Upper lobe of right lung (tissue), 1 donor: ENCODE data around the gene RETN. TPM values are rescaled to one million over a fixed set of nuclear protein-coding genes. Genes with fewer than 3 reads are reported as not detected.

Source experiments
- ATAC-seq: fragments of 200-7000 bp; cut with Tn5 transposase; one replicate; pipeline ENCODE4 v1.9.1; 2020; ENCODE audit warnings: mild to moderate bottlenecking, moderate library complexity
- DNase-seq: peaks from one replicate; pipeline ENCODE4 v3.0.0-alpha.2; 2020
- H3K27ac ChIP-seq: fragments of 200-600 bp; one replicate; pipeline ENCODE4 v1.8.0; 2022
- H3K27me3 ChIP-seq: fragments of 200-600 bp; one replicate; pipeline ENCODE4 v1.8.0; 2022; ENCODE audit warnings: mild to moderate bottlenecking
- H3K36me3 ChIP-seq: fragments of 200-600 bp; one replicate; pipeline ENCODE4 v1.8.0; 2022
- H3K4me1 ChIP-seq: fragments of 200-600 bp; one replicate; pipeline ENCODE4 v1.8.0; 2022
- H3K4me3 ChIP-seq: fragments of 200-600 bp; one replicate; pipeline ENCODE4 v1.8.0; 2022; ENCODE audit warnings: mild to moderate bottlenecking
- H3K9me3 ChIP-seq: fragments of 200-600 bp; one replicate; pipeline ENCODE4 v1.8.0; 2022
- CTCF ChIP-seq: fragments of 200-600 bp; IDR thresholded peaks from one replicate; pipeline ENCODE4 v1.8.0; 2022; ENCODE audit warnings: antibody characterized with exemption
- intact Hi-C: fragments of 100-400 bp; cut with DNase I; formaldehyde crosslinking; loops from one replicate; pipeline ENCODE4 v1.11.0; 2022
- total RNA-seq: library from RNA; stranded (reverse); fragmentation: NEBNext Ultra II Directional; extraction: Animal tissue kit (Norgen Biotek cat#: 25700); gene quantifications from one replicate; pipeline ENCODE4 v1.2.1, GENCODE V29; 2021
- donor health status: DM: no; HTN: yes; CAD: no; lungs with severe emphysema.

RETN gene
- total RNA-seq, 1 donor from 2014 or later, result 12.5 TPM

GRCh38 chr19:7699417-7700401 is 30.9 kb downstream of the RETN start:
- intact Hi-C loops, result no loop called here
- H3K27ac ChIP-seq, result no peak overlapping the region
- peaks cover 30% of the 10 kb centered on the region for H3K27me3 ChIP-seq
- H3K4me3 ChIP-seq, result no peak overlapping the region
- H3K9me3 ChIP-seq, result no peaks in the 10 kb centered on the region
- DNase-seq (no peak), ATAC-seq (no peak)
- no peaks in the 10 kb centered on the region for H3K36me3 ChIP-seq
- H3K4me1 ChIP-seq, result no peaks in the 10 kb centered on the region
- TF ChIP-seq CTCF, result no peak

- DNase-seq (no peak), ATAC-seq (no peak)
- TF ChIP-seq CTCF, result no peak
- H3K36me3 ChIP-seq, result no peaks in the 10 kb centered on the region
- H3K27me3 ChIP-seq, result peaks cover 30% of the 10 kb centered on the region
- H3K4me3 ChIP-seq, result no peak overlapping the region
- intact Hi-C loops, result no loop called here
- peaks cover 3% of the 10 kb centered on the region for H3K4me1 ChIP-seq
- no peak overlapping the region for H3K27ac ChIP-seq
- no peaks in the 10 kb centered on the region for H3K9me3 ChIP-seq
Measured at GRCh38 chr19:7701049-7701653, 32.3 kb downstream of the RETN start.

- peaks cover 8% of the 10 kb centered on the region for H3K4me1 ChIP-seq
- H3K27ac ChIP-seq, result no peak within 1 kb of the TSS
- no peak for TF ChIP-seq CTCF
- no peaks in the 10 kb centered on the region for H3K36me3 ChIP-seq
- H3K27me3 ChIP-seq, result peaks cover 23% of the 10 kb centered on the region
- intact Hi-C loops, result no loop called here
- peak; percentile 6 for ATAC-seq
- no peak within 1 kb of the TSS for H3K4me3 ChIP-seq
- no peaks in the 10 kb centered on the region for H3K9me3 ChIP-seq
- no peak for DNase-seq
Measured at GRCh38 chr19:7701654-7702457, 33.0 kb downstream of the RETN start, which contains the start of gene FCER2. Gene FCER2, minus strand, starts transcription at chr19:7702131. Its CDS starts 2,371 bp downstream, at chr19:7699760.

- H3K27ac ChIP-seq, result no peak overlapping the region
- H3K4me1 ChIP-seq, result peaks cover 12% of the 10 kb centered on the region
- intact Hi-C loops, result no loop called here
- DNase-seq (no peak), ATAC-seq (no peak)
- H3K4me3 ChIP-seq, result no peak overlapping the region
- peaks cover 13% of the 10 kb centered on the region for H3K27me3 ChIP-seq
- H3K36me3 ChIP-seq, result no peaks in the 10 kb centered on the region
- H3K9me3 ChIP-seq, result no peaks in the 10 kb centered on the region
- no peak for TF ChIP-seq CTCF
Measured at GRCh38 chr19:7703332-7703731, 34.5 kb downstream of the RETN start.

GRCh38 chr19:7704280-7705060 is 35.6 kb downstream of the RETN start:
- peaks cover 12% of the 10 kb centered on the region for H3K4me1 ChIP-seq
- DNase-seq, result no peak
- no peaks in the 10 kb centered on the region for H3K9me3 ChIP-seq
- ATAC-seq, result no peak
- no peak overlapping the region for H3K4me3 ChIP-seq
- TF ChIP-seq CTCF, result no peak
- H3K36me3 ChIP-seq, result no peaks in the 10 kb centered on the region
- no peak overlapping the region for H3K27ac ChIP-seq
- H3K27me3 ChIP-seq, result peaks cover 10% of the 10 kb centered on the region
- intact Hi-C loops, result no loop called here
